Activated CD8-positive, alpha-beta memory T cell treated with anti-CD3 and anti-CD28 coated beads for 36 hours (primary cell): Measurements from ENCODE around the gene SPO11. TPM values are rescaled to one million over a fixed set of nuclear protein-coding genes. Genes with fewer than 3 reads are reported as not detected.
"Not testable (repeated sequence)": the region's sequence is repeated elsewhere in the genome, so short reads cannot be mapped to it uniquely, and the experiment has no call there.

Experiments used
- CTCF ChIA-PET: fragments of 350-600 bp; sonication (Branson Sonifier 250); formaldehyde crosslinking; loops from one replicate; lab custom pipeline; 2021; ENCODE audit warnings: antibody characterized with exemption; lab: Charles Lee
- POLR2A ChIA-PET: fragments of 350-600 bp; sonication (Branson Sonifier 250); formaldehyde crosslinking; loops from one replicate; lab custom pipeline; 2021; ENCODE audit warnings: antibody characterized with exemption; lab: Charles Lee
- total RNA-seq, 2 experiments: library from RNA; stranded (reverse); gene quantifications; one replicate each; pipeline ENCODE4 v1.2.3, GENCODE V29; 2021

SPO11 gene
- total RNA-seq, 2 experiments from 2014 or later = not detected

DNA sequence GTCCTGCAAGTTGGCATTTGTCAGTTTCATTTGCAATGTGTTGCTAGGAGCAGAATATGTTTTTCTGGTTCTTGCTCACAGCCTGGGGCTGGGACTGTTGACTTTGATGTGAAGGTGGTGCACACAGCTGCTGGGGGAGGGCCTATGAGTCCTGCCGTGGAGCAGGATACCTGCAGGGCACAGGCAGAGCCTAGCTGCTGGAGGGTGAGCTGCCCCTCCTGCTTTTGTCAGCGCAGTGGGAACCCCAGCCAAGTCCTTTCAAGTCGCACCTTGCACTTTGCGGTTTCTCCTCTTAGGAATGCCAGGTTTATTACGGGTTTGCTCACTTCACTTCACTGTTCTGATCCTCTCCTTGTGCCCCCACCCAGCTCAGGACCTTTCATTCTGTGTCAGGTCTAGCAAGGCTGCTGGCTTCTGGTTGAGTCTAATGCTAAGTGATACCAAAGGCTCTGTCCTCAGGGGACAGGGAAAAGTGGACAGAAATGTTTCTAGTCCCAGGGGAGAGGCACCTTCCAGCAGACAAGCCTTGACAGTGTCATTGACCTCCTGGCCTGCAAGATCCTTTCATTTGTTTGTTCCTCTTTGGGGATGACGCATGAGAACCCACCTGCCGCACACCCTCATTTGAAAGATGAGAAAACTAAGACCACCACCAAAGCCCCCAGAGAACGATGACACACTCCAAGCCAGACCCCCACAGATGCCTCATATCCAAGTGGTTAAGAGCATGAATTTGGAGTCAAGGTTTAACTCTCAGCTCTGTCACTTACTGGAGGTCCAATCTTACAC lies 2.7 kb upstream of the SPO11 start:
- ChIA-PET POLR2A (no interaction called here), CTCF (no interaction called here)

DNA sequence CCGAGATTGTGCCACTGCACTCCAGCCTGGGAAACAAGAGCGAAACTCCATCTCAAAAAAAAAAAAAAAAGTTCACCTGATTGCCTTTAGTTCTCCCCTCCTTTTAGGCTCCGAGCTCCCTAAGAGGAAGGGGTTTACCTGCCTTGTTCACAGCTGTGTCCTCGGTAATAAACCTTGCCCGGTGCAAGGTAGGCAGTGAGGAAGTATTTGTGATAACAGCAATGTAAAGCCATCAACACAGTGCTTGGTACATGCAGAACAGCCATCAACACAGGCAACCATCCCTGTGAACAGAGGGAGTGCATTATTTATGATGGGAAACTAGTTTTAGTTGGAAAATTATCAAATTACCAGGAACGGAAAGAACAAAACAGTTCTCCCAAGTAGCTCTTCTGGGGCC lies 1.8 kb upstream of the SPO11 start:
- POLR2A ChIA-PET = no interaction called here
- CTCF ChIA-PET = no interaction called here

DNA sequence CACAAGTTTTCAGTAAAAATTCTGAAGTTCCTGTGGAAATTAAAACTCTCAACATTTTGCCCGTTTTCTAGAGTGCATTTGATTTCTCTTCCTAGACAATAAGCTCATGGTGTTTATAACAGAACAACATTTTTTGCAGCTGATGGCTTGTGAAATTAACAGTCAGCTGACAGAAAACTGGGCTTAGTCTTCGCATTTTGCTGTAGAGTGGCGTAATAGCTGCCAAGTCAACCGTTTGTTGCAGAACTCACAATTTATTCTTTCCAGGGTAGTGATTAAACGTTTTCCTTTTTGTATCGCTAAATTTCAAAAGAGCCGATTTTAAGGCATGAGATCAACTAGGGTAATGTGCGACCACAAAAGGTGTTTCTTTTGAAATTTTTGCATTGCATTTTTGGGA lies 1.4 kb downstream of the SPO11 start:
- CTCF ChIA-PET = interaction anchor here (0.7 kb wide), 1 partner anchor 768 kb away, joined by 3 read pairs; no protein-coding TSS in a partner anchor
- POLR2A ChIA-PET = no interaction called here

GRCh38 chr20:57332105-57333089 lies 2.8 kb downstream of the SPO11 start:
- ChIA-PET CTCF (interaction anchor here (0.6 to 1.6 kb wide), 2 partner anchors 14 to 857 kb away, joined by 3 to 5 read pairs; no protein-coding TSS in a partner anchor), POLR2A (no interaction called here)

DNA sequence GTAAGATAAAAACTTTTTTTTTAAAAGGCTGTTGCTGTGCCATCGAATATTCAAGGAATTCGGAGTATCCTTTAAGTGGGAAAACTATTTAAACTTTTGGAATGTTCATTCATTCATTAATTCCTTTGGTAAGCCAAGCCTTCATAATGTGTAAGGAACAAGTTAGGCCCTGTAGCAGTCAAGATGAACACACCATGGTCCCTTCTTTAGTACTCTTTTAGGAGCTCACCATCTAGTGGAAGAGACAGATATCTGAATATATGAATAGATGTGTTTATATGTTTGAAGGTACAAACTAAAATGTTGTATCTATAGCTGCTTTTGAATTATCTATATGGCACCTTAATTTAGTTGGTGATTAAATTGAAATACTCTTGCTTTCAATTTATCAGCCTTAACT lies 5.8 kb downstream of the SPO11 start:
- POLR2A ChIA-PET = no interaction called here
- CTCF ChIA-PET = interaction anchor here (0.6 kb wide), 1 partner anchor 16 kb away, joined by 3 read pairs; no protein-coding TSS in a partner anchor

GRCh38 chr20:57341663-57342062 lies 12.1 kb downstream of the SPO11 start:
- POLR2A ChIA-PET = no interaction called here
- CTCF ChIA-PET = no interaction called here

DNA sequence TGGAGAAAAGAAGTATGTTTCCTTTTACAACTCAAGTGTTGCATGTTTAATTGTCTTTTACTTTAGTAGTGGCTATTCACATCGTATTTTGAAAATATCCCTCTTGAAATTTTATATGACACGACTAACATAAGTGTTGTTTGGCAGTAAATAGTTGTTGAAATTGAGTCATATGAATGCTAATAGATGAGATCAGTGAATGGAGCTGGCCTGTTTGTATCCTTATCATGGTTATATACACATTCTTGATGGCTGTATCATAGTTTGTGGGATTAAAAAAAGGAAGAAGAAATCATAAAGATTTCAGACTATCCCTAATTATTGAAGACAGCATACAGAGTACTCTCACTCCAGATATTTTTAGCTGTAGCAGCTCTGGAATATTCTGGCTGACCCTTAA lies 13.2 kb downstream of the SPO11 start:
- CTCF ChIA-PET = no interaction called here
- POLR2A ChIA-PET = no interaction called here

- POLR2A ChIA-PET = interaction anchor here (0.5 kb wide), 1 partner anchor 49 kb away, joined by 3 read pairs; no protein-coding TSS in a partner anchor
- CTCF ChIA-PET = interaction anchor here (0.8 to 2.4 kb wide), 3 partner anchors 14 to 255 kb away, joined by 4 to 5 read pairs (median 5); no protein-coding TSS in a partner anchor
These were observed 16.9 kb downstream of the SPO11 start for GRCh38 chr20:57346477-57346876.

GRCh38 chr20:57347393-57347792 lies 17.8 kb downstream of the SPO11 start:
- ChIA-PET POLR2A (no interaction called here), CTCF (interaction anchor here (1.3 to 2.4 kb wide), 2 partner anchors 14 to 256 kb away, joined by 5 read pairs; no protein-coding TSS in a partner anchor)

- CTCF ChIA-PET, POLR2A ChIA-PET: not testable (repeated sequence)
These were observed 18.8 kb downstream of the SPO11 start for GRCh38 chr20:57348200-57348921.

- POLR2A ChIA-PET = not testable (repeated sequence)
- CTCF ChIA-PET = interaction anchor here (1.3 to 1.7 kb wide), 2 partner anchors 41 to 798 kb away, joined by 4 to 5 read pairs; no protein-coding TSS in a partner anchor
These were observed 19.4 kb downstream of the SPO11 start for GRCh38 chr20:57348922-57349574.

GRCh38 chr20:57350081-57350710 lies 20.6 kb downstream of the SPO11 start:
- POLR2A ChIA-PET = no interaction called here
- CTCF ChIA-PET = interaction anchor here (0.9 to 1.7 kb wide), 3 partner anchors 40 to 799 kb away, joined by 3 to 5 read pairs (median 4); no protein-coding TSS in a partner anchor

DNA sequence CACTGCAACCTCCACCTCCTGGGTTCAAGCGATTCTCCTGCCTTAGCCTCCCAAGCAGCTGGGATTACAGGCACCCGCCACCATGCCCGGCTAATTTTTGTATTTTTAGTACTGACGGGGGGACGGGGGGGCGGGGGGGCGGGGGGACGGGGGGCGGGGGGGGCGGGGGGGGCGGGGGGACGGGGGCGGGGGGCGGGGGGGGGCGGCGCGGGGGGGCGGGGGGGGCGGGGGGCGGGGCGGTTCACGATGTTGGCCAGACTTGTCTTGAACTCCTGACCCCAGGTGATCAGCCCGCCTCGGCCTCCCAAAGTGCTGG lies 21.1 kb downstream of the SPO11 start:
- CTCF ChIA-PET, POLR2A ChIA-PET: not testable (repeated sequence)

- ChIA-PET POLR2A (interaction anchor here (1.0 to 1.4 kb wide), 2 partner anchors 39 to 47 kb away, joined by 4 to 5 read pairs; partner anchors contain the start of gene RBM38), CTCF (interaction anchor here (0.8 to 1.5 kb wide), 3 partner anchors 16 to 142 kb away, joined by 3 to 5 read pairs (median 3); no protein-coding TSS in a partner anchor)
These were observed 21.6 kb downstream of the SPO11 start, which contains the start of gene RAE1 for GRCh38 chr20:57351042-57351783. Gene RAE1, plus strand, starts transcription at chr20:57351255. Its CDS starts 2,784 bp downstream, at chr20:57354039.

DNA sequence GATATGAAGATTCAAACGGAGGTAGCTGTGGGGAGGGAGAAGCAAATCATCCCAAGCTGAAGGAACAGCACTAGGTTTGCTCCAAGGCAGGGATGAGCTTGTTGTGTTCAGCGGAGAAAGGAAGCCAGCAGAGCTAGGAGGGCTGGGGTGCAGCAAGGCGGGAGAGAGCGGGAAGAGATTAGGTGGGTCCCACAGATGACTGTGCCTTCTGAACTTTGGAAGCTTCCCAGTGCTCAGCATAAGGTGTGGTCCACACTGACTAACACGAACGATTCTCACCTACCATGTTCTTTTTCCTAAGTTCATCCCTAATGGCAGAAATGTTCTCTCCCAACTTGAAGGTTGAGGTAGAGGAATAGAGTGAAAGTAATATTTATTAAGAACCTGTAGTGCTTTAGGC lies 22.7 kb downstream of the SPO11 start:
- CTCF ChIA-PET = interaction anchor here (0.9 to 1.5 kb wide), 2 partner anchors 46 to 141 kb away, joined by 3 to 5 read pairs; no protein-coding TSS in a partner anchor
- POLR2A ChIA-PET = interaction anchor here (1.0 to 1.4 kb wide), 2 partner anchors 38 to 46 kb away, joined by 4 to 5 read pairs; partner anchors contain the start of gene RBM38

- POLR2A ChIA-PET = no interaction called here
- CTCF ChIA-PET = no interaction called here
These were observed 23.7 kb downstream of the SPO11 start for GRCh38 chr20:57353351-57353750.

- ChIA-PET CTCF (interaction anchor here (1.4 kb wide), 1 partner anchor 20 kb away, joined by 3 read pairs; no protein-coding TSS in a partner anchor), POLR2A (no interaction called here)
These were observed 31.9 kb downstream of the SPO11 start for GRCh38 chr20:57361517-57361916.
